AG10803 (cell line): ENCODE data around the gene GNL3L.
"Not testable (repeated sequence)": the region's sequence is repeated elsewhere in the genome, so short reads cannot be mapped to it uniquely, and the experiment has no call there.

Experiments
- DNase-seq: peaks from one replicate; pipeline ENCODE4 v3.0.0; 2010; ENCODE audit warnings: low read depth
- H3K4me3 ChIP-seq: 2 replicates; pipeline ENCODE4 v1.5.1; 2011; ENCODE audit warnings: mild to moderate bottlenecking, low read length, control low read depth
- CTCF ChIP-seq: conservative IDR thresholded peaks from 2 replicates; pipeline ENCODE4 v1.5.1; 2011; ENCODE audit warnings: mild to moderate bottlenecking, low read length, control low read depth, inconsistent platforms

GNL3L gene

GRCh38 chrX:54560411-54560810 lies 30.4 kb downstream of the GNL3L start:
- H3K4me3 ChIP-seq = no peak overlapping the region
- DNase-seq = no peak
- TF ChIP-seq CTCF = no peak

- DNase-seq = no peak
- H3K4me3 ChIP-seq = no peak overlapping the region
- TF ChIP-seq CTCF = no peak
Observed at GRCh38 chrX:54561622-54562021, 31.6 kb downstream of the GNL3L start.

GRCh38 chrX:54564936-54565335 lies 34.9 kb downstream of the GNL3L start:
- DNase-seq = peak; percentile 0
- no peak for TF ChIP-seq CTCF

GRCh38 chrX:54570332-54570731 lies 40.3 kb downstream of the GNL3L start:
- DNase-seq = no peak
- no peak for TF ChIP-seq CTCF
- H3K4me3 ChIP-seq = no peak overlapping the region

More at GRCh38 chrX:54564936-54565335, 34.9 kb downstream of the GNL3L start:
- no peak overlapping the region for H3K4me3 ChIP-seq

GRCh38 chrX:54572641-54573040 lies 42.6 kb downstream of the GNL3L start:
- DNase-seq, H3K4me3 ChIP-seq: not testable (repeated sequence)

GRCh38 chrX:54597728-54598127 lies 67.7 kb downstream of the GNL3L start:
- H3K4me3 ChIP-seq = no peak overlapping the region
- no peak for TF ChIP-seq CTCF
- DNase-seq = no peak

GRCh38 chrX:54602563-54602962 lies 72.5 kb downstream of the GNL3L start:
- no peak for TF ChIP-seq CTCF
- DNase-seq = no peak
- no peak overlapping the region for H3K4me3 ChIP-seq
